PC-9 (cell line): ENCODE data around the gene SGMS2.

Source experiments
- CTCF ChIP-seq: fragments of 200-600 bp; sonication (generic); conservative IDR thresholded peaks from 2 replicates; pipeline ENCODE4 v1.6.1; 2017; ENCODE audit warnings: mixed run types, antibody characterized with exemption, mild to moderate bottlenecking, moderate library complexity
- EZH2 ChIP-seq: fragments of 200-600 bp; sonication (generic); IDR thresholded peaks from 2 replicates; pipeline ENCODE4 v1.8.0; 2017; ENCODE audit warnings: antibody characterized with exemption, low read depth

- TF ChIP-seq CTCF (no peak), EZH2 (no peak)
Observed at GRCh38 chr4:107950746-107951540, 126.2 kb downstream of the SGMS2 start.
